NB4 (cell line): ENCODE data around the gene METTL6.

ENCODE experiments used
- MYC ChIP-seq: IDR thresholded peaks from 2 replicates; pipeline ENCODE4 v1.6.1; 2011; ENCODE audit warnings: low read depth, low read length
- POLR2A ChIP-seq: IDR thresholded peaks from 2 replicates; pipeline ENCODE4 v1.6.1; 2011; ENCODE audit warnings: mild to moderate bottlenecking; ENCODE audit not compliant: insufficient read length; ENCODE audit errors: extremely low read depth
- TF ChIP-seq, protein P1 (sequence below): IDR thresholded peaks from one replicate; pipeline ENCODE4 v1.5.1; 2012; ENCODE audit warnings: low read depth, low read length

DNA sequence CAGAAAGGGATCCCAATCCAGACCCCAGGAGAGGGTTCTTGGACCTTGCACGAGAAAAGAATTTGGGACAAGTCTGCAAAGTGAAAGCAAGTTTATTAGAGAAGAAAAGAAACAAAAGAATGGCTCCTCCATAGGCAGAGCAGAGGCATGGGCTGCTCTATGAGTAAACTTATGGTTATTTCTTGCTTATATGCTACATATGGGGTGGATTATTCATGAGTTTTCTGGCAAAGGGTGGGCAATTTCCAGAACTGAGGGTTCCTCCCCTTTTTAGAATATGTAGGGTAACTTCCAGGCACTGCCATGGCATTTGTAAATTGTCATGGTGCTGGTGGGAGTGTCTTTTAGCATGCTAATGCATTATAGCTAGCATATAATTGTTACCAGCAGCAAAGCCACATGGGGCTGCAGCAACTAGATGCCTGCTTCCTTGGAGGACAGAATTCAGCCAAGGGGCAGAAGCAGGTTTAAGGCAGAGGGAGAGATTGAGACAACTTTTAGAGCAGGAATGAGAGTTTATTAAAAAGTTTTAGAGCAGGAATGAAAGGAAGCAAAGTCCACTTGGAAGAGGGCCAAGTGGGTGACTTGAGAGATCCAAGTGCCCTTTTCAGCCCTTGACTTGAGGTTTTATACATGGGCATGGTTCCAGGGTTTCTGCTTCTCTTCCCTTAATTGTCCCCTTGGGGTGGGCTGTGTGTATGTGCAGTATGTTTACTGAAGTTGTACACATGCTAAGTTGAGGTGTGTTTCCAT is 41.3 kb downstream of the METTL6 start:
- TF ChIP-seq, protein P1, sequence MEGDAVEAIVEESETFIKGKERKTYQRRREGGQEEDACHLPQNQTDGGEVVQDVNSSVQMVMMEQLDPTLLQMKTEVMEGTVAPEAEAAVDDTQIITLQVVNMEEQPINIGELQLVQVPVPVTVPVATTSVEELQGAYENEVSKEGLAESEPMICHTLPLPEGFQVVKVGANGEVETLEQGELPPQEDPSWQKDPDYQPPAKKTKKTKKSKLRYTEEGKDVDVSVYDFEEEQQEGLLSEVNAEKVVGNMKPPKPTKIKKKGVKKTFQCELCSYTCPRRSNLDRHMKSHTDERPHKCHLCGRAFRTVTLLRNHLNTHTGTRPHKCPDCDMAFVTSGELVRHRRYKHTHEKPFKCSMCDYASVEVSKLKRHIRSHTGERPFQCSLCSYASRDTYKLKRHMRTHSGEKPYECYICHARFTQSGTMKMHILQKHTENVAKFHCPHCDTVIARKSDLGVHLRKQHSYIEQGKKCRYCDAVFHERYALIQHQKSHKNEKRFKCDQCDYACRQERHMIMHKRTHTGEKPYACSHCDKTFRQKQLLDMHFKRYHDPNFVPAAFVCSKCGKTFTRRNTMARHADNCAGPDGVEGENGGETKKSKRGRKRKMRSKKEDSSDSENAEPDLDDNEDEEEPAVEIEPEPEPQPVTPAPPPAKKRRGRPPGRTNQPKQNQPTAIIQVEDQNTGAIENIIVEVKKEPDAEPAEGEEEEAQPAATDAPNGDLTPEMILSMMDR: no peak
- TF ChIP-seq POLR2A: no peak
- TF ChIP-seq MYC: no peak
